Osteocyte (in vitro differentiated cells): Measurements from ENCODE around the gene BRD8. TPM values are rescaled to one million over a fixed set of nuclear protein-coding genes. Genes with fewer than 3 reads are reported as not detected.
A peak's percentile ranks its signal among the peaks of the same experiment; 100 is the strongest.

Experiments used
- DNase-seq: peaks from one replicate; pipeline ENCODE4 v3.0.0; 2021; ENCODE audit warnings: mixed read lengths; ENCODE audit not compliant: unreplicated experiment; ENCODE audit errors: extremely low spot score
- H3K27ac Mint-ChIP-seq: one replicate; pipeline ENCODE4 v1.8.0; 2021; ENCODE audit warnings: mild to moderate bottlenecking, mixed read lengths; ENCODE audit not compliant: unreplicated experiment
- H3K27me3 Mint-ChIP-seq: one replicate; pipeline ENCODE4 v1.8.0; 2021; ENCODE audit warnings: mixed read lengths; ENCODE audit not compliant: unreplicated experiment
- H3K36me3 Mint-ChIP-seq: one replicate; pipeline ENCODE4 v1.8.0; 2021; ENCODE audit warnings: mixed read lengths; ENCODE audit not compliant: unreplicated experiment
- H3K4me1 Mint-ChIP-seq: one replicate; pipeline ENCODE4 v1.8.0; 2021; ENCODE audit warnings: mixed read lengths; ENCODE audit not compliant: unreplicated experiment
- H3K4me3 Mint-ChIP-seq: one replicate; pipeline ENCODE4 v1.8.0; 2021; ENCODE audit warnings: mild to moderate bottlenecking, moderate library complexity, mixed read lengths; ENCODE audit not compliant: unreplicated experiment
- H3K9me3 Mint-ChIP-seq: one replicate; pipeline ENCODE4 v1.8.0; 2021; ENCODE audit warnings: mixed read lengths; ENCODE audit not compliant: unreplicated experiment
- long read RNA-seq: library from polyadenylated mRNA; unstranded; transcript quantifications from one replicate; pipeline ENCODE4 v2.0.0, GENCODE V29; 2021
- total RNA-seq: library from RNA; stranded (reverse); gene quantifications from 2 replicates; pipeline ENCODE4 v1.2.1, GENCODE V29; 2021
- TF ChIP-seq, protein P1 (sequence below): fragments of 200-600 bp; sonication (generic); IDR thresholded peaks from 2 replicates; pipeline ENCODE4 v1.5.0; 2021; ENCODE audit warnings: antibody characterized with exemption, mild to moderate bottlenecking, moderate library complexity

BRD8 gene, protein sequence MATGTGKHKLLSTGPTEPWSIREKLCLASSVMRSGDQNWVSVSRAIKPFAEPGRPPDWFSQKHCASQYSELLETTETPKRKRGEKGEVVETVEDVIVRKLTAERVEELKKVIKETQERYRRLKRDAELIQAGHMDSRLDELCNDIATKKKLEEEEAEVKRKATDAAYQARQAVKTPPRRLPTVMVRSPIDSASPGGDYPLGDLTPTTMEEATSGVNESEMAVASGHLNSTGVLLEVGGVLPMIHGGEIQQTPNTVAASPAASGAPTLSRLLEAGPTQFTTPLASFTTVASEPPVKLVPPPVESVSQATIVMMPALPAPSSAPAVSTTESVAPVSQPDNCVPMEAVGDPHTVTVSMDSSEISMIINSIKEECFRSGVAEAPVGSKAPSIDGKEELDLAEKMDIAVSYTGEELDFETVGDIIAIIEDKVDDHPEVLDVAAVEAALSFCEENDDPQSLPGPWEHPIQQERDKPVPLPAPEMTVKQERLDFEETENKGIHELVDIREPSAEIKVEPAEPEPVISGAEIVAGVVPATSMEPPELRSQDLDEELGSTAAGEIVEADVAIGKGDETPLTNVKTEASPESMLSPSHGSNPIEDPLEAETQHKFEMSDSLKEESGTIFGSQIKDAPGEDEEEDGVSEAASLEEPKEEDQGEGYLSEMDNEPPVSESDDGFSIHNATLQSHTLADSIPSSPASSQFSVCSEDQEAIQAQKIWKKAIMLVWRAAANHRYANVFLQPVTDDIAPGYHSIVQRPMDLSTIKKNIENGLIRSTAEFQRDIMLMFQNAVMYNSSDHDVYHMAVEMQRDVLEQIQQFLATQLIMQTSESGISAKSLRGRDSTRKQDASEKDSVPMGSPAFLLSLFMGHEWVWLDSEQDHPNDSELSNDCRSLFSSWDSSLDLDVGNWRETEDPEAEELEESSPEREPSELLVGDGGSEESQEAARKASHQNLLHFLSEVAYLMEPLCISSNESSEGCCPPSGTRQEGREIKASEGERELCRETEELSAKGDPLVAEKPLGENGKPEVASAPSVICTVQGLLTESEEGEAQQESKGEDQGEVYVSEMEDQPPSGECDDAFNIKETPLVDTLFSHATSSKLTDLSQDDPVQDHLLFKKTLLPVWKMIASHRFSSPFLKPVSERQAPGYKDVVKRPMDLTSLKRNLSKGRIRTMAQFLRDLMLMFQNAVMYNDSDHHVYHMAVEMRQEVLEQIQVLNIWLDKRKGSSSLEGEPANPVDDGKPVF
- 68.3 and 71.6 TPM in 2 replicates for total RNA-seq
- long read RNA-seq, transcript BRD8-201 (22 exons, 3,198 nt): major isoform, 26 of 189 reads
- long read RNA-seq, transcript BRD8-203 (21 exons, 2,982 nt): minor isoform, 11 of 189 reads
- long read RNA-seq, transcript BRD8-205 (20 exons, 2,912 nt): minor isoform, 9 of 189 reads
- long read RNA-seq, partial matches to known transcripts: 63 of 189 reads
- long read RNA-seq, other reads (novel, unspliced or antisense): 76 of 189 reads

- Mint-ChIP-seq H3K4me1 (peaks cover 14% of the 10 kb centered on the region), H3K4me3 (no peak within 1 kb of the TSS), H3K9me3 (no peaks in the 10 kb centered on the region), H3K27ac (no peak within 1 kb of the TSS), H3K27me3 (no peaks in the 10 kb centered on the region), H3K36me3 (peaks cover 7% of the 10 kb centered on the region)
- peak; percentile 96 for DNase-seq
- TF ChIP-seq, protein P1, sequence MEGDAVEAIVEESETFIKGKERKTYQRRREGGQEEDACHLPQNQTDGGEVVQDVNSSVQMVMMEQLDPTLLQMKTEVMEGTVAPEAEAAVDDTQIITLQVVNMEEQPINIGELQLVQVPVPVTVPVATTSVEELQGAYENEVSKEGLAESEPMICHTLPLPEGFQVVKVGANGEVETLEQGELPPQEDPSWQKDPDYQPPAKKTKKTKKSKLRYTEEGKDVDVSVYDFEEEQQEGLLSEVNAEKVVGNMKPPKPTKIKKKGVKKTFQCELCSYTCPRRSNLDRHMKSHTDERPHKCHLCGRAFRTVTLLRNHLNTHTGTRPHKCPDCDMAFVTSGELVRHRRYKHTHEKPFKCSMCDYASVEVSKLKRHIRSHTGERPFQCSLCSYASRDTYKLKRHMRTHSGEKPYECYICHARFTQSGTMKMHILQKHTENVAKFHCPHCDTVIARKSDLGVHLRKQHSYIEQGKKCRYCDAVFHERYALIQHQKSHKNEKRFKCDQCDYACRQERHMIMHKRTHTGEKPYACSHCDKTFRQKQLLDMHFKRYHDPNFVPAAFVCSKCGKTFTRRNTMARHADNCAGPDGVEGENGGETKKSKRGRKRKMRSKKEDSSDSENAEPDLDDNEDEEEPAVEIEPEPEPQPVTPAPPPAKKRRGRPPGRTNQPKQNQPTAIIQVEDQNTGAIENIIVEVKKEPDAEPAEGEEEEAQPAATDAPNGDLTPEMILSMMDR: no peak
These were observed at the start of gene BRD8, which contains the start of gene KIF20A for GRCh38 chr5:138178516-138179276. Gene BRD8 (minus strand): TSS chr5:138178630. CDS start chr5:138178614, 16 bp downstream. Gene KIF20A (plus strand): TSS chr5:138179112. CDS start chr5:138179681, 569 bp downstream.

DNA sequence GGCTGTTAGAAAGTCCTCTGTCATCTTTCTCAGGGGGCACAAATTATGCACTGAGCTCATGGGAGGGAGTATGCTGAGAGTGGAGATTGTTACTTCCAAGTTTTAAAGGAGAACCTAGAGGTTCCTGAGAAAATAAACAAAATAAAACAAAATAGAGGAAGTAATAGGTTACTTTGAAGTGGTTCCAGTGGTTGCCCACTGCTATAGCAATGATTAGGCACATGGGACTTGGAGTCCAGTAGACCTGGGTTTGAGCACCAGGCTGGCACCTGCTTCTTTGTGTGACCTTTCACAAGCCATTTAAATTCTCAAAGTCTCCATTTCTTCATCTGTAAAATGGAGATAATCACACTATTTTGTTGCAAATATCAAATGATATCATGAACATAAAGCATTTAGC lies 48.5 kb upstream of the BRD8 start:
- H3K9me3 Mint-ChIP-seq: no peaks in the 10 kb centered on the region
- DNase-seq: no peak

DNA sequence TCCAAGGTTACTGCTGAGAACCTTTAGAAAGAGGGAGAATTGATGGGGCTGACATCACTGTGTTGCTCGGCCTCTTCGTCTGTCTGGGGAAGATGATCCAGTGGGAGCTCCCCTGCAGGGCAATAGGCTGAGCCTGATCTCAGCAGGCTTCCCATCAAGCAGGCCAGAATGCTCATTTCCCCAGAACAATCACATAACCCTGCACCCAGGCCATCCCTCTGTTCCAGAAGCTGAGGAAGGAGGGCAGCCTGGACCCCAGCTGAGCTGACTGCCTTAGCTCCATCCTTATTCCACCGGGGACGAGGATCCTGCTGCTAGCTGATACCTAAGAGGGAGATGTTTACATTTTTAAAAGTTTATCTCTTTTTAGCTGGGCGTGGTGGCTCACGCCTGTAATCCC lies 46.3 kb upstream of the BRD8 start:
- H3K9me3 Mint-ChIP-seq: no peaks in the 10 kb centered on the region
- H3K36me3 Mint-ChIP-seq: no peaks in the 10 kb centered on the region
- no peak overlapping the region for H3K27ac Mint-ChIP-seq

More for the DNA sequence above, 48.5 kb upstream of the BRD8 start:
- peaks cover 5% of the 10 kb centered on the region for H3K4me1 Mint-ChIP-seq
- H3K36me3 Mint-ChIP-seq: no peaks in the 10 kb centered on the region
- H3K27me3 Mint-ChIP-seq: peaks cover 2% of the 10 kb centered on the region
- TF ChIP-seq, protein P1: no peak
- H3K4me3 Mint-ChIP-seq: no peak overlapping the region
- H3K27ac Mint-ChIP-seq: no peak overlapping the region

DNA sequence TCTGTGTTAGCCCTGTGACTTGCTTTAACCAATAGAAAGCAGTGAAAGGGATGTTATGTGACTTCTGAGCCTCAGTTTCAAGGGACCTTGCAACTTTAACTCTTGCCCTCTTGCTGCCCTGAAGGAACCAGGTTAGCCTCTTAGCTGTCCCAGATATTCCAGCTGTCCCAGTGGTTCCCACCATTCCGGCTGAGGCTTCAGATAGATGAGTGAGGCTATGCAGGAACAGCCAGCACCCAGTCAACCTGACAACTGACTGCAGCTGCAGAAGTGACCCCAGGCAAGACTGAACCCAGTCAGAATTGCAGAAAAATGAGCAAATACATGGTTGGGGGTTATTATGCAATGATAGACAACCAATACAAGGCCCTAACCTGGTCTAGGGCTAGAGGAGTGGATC lies 45.1 kb upstream of the BRD8 start:
- DNase-seq: no peak
- no peak overlapping the region for H3K27ac Mint-ChIP-seq
- TF ChIP-seq, protein P1: no peak
- H3K4me1 Mint-ChIP-seq: peaks cover 4% of the 10 kb centered on the region
- no peaks in the 10 kb centered on the region for H3K36me3 Mint-ChIP-seq
- H3K9me3 Mint-ChIP-seq: no peaks in the 10 kb centered on the region
- peaks cover 3% of the 10 kb centered on the region for H3K27me3 Mint-ChIP-seq
- no peak overlapping the region for H3K4me3 Mint-ChIP-seq

More for the DNA sequence above, 46.3 kb upstream of the BRD8 start:
- Mint-ChIP-seq H3K27me3 (no peaks in the 10 kb centered on the region), H3K4me1 (peaks cover 4% of the 10 kb centered on the region), H3K4me3 (no peak overlapping the region)
- DNase-seq: no peak
- TF ChIP-seq, protein P1: no peak
